GM19239 (cell line): ENCODE data around the gene CKAP2L.
"Not testable (repeated sequence)": the region's sequence is repeated elsewhere in the genome, so short reads cannot be mapped to it uniquely, and the experiment has no call there.

Experiments
- DNase-seq: peaks from one replicate; pipeline ENCODE4 v3.0.0; 2011; ENCODE audit warnings: low spot score; ENCODE audit not compliant: insufficient read length
- FAIRE-seq: peaks from 2 replicates; lab custom pipeline; 2011; peaks lifted over from hg19 to GRCh38; lab: Jason Lieb, UNC

Gene CKAP2L

GRCh38 chr2:112713926-112714325 is 50.5 kb downstream of the CKAP2L start:
- FAIRE-seq = no peak

DNA sequence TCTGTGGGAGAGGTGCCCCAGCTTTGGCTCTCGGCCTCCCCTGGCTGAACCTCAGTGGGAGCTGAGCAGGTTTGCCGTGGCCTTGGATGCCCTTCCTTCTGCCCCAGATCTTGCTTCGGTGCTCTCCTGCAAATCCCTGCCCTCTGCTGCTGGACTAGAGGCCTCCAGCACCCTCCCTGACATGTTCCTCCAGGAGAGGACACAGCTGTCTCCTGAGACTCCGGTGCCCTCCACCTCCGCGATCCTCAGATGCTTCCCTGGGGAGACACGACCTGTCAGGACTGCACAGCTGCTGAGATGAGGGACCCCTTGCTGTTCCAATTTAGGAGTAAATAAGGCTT is 50.9 kb downstream of the CKAP2L start:
- no peak for DNase-seq
- no peak for FAIRE-seq

More at GRCh38 chr2:112713926-112714325, 50.5 kb downstream of the CKAP2L start:
- DNase-seq = no peak

GRCh38 chr2:112712903-112713584 is 51.4 kb downstream of the CKAP2L start:
- FAIRE-seq (no peak), DNase-seq (no peak)

GRCh38 chr2:112712465-112712864 is 51.9 kb downstream of the CKAP2L start:
- no peak for DNase-seq
- no peak for FAIRE-seq

DNA sequence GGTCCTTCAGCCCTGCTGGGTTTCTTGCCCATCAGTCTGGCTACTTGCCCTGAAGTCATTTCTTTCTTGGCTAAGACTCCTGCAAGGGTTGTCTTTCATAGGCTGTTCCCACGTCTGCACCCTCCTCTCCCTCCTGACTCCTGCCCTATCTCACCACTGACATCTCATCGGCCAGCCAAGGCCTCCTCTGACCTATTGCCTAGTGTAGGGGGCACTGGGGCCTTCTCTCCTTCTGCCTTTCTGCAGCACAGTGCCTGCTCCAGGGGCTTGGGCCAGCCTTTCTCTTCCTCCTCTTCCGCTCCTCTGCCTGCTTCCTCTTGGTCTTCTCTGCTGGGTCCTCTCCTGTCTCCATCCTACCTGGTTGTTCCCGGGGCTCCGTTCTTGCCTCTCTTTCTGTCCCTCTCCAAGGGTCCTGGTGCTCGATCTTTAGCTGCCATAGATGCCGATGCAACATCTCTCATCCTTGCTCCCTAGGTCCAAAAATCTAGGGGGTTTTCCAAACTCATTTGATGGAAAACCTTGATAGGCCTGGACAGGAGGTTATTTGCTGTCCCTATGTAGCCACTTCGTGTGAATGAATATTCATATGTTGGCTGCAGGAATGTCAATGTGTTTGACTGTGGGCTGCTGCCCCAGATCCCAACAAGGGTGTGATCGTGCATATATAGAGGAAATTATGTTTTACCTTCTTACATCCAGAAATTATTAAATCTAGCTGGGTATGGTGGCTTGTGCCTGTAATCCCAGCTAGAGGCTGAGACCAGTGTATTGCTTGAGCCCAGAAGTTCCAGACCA is 53.3 kb downstream of the CKAP2L start:
- DNase-seq (no peak), FAIRE-seq (no peak)

- DNase-seq (no peak), FAIRE-seq (no peak)
Observed at GRCh38 chr2:112709703-112710102, 54.7 kb downstream of the CKAP2L start.

GRCh38 chr2:112708968-112709367 is 55.4 kb downstream of the CKAP2L start:
- FAIRE-seq (no peak), DNase-seq (no peak)

- FAIRE-seq = not testable (repeated sequence)
Observed at GRCh38 chr2:112706947-112707346, 57.5 kb downstream of the CKAP2L start.

GRCh38 chr2:112706170-112706664 is 58.2 kb downstream of the CKAP2L start:
- FAIRE-seq = peak; percentile 59
- no peak for DNase-seq

More at GRCh38 chr2:112706947-112707346, 57.5 kb downstream of the CKAP2L start:
- DNase-seq = not testable (repeated sequence)

DNA sequence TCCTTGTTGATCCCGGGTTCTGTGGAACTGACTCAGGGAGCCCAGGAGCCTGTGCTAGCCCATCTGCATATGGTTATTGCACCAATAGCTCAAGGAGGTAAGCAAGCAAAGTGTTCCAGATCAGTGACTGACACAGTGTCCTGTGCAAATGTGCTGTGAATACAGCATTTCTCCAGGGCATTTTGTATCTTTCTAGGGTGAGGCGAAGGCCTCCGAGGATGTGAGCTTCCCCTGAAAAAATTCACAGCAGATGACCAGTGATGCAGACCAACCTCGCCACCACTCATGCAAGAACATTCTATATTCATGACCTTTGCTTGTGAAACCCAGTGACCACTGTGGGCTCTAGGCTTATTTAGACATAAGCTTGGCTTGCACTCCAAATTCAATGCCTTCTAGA is 58.8 kb downstream of the CKAP2L start:
- FAIRE-seq = no peak

DNA sequence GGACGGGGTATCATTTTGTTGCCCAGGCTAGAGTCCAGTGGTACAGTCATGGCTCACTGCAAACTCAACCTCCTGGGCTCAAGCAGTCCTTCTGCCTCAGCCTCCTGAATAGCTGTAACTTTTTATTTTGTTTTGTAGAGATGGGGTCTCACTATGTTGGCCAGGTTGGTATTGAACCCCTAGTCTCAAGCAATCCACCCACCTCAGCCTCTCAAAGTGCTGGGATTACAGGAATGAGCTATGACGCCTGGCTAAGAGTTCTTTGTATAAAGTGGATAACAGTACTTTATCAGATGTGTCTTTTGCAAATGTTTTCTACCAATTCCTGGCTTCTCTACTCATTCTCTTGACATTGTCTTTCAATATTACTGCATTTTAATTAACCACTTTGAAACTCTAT is 60.7 kb downstream of the CKAP2L start:
- DNase-seq (no peak), FAIRE-seq (peak; percentile 26)

More for the DNA sequence above, 58.8 kb downstream of the CKAP2L start:
- no peak for DNase-seq

- no peak for FAIRE-seq
- no peak for DNase-seq
Observed at GRCh38 chr2:112701052-112701451, 63.4 kb downstream of the CKAP2L start.

DNA sequence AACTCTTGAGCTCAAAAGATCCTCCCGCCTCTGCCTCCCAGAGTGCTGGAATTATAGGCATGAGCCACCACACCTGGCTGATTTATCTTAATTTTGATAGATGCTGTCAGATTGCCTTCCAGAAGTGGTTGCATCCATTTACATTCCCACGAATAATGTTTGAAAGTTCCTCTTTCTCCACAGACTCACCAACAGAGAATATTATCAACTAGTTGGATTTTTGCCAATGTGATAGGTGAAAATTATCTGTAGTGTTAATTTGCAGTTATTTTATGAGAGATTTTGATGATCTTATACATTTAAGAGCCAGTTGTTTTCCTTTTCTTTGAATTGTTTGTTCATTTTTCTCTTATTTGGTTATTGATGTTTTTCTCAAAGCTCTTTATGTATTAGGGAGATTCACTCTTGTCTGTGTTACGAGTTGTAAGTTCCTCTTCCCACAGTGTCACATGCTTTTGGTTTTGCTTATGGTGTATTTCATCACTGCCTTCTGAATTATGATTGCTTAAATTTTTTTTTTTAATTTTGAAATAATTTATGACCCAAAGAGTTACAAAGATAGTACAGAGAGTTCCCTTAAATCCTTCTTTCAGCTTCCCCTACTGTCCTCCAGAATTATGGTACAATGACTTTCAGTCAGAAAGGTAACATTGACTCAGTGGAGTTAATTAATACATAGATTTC is 64.3 kb downstream of the CKAP2L start:
- no peak for FAIRE-seq
- no peak for DNase-seq

DNA sequence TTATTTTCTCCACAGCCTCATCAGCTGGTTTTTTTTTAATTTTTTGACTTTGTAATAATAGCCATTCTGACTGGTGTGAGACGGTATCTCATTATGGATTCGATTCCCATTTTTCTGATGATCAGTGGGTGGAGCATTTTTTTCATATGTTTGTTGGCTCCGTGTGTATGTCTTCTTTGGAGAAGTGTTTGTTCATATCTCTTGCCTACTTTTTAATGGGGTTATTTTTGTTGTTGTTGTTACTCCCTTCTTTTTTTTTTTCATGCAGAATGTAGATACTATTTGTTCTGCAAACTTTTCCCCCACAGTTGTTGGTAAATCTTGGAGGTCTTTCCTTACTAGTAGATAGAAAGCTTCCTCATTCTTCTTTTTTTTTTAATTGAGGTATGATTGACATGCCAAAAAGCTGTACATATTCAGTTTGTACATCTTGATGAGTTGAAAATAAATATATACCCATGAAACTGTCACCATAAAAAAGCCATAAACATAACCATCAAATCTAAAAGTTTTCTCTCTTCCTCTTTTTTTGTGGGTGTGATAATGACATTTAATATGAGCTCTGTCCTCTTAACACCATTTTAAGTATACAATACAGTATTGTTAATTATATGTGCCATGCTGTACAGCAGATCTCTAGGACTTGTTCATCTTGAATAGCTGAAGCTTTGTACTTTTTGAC is 65.4 kb downstream of the CKAP2L start:
- DNase-seq (no peak), FAIRE-seq (peak; percentile 18)

DNA sequence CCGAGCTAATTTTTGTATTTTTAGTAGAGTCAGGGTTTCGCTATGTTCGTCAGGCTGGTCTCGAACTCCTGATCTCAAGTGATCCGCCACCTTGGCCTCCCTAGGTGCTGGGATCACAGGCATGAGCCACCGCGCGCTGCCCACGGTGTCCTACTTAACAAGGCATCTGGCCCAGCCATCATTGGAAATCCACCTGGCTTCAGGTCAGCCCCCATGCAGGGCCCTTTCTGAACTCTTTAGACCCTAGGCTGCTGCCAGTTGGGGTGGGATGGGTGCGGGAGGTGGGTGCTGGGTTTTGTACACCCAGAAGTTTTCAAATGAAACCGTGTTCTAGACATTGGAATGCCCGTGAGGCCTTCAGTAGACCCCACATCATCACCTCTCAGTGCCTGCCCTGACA is 70.2 kb downstream of the CKAP2L start:
- no peak for DNase-seq
- no peak for FAIRE-seq

DNA sequence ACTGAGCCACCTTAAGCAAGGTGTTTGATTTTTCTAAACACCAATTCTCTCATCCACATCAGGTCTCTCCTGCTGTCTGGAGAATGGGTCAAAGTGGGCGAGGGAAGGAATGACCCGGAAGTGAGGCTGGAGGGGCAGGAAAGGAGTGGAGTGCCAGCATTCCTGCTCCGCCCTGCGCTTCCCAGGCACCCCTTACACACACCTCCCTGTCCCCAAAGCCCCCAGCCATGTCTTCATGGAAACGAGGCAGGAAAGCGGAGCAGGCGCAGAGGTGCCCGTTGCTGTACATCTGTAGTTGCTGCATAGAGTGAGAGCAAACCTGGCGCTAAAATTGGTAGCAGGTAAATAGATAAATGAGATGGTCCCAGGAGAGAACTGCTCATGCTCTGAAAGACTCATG is 70.8 kb downstream of the CKAP2L start:
- FAIRE-seq (no peak), DNase-seq (no peak)

GRCh38 chr2:112692918-112693317 is 71.5 kb downstream of the CKAP2L start:
- DNase-seq (no peak), FAIRE-seq (no peak)

- FAIRE-seq = peak; percentile 93
- DNase-seq = peak; percentile 43
Observed at GRCh38 chr2:112692495-112692911, 71.9 kb downstream of the CKAP2L start.

- no peak for DNase-seq
- peak; percentile 33 for FAIRE-seq
Observed at GRCh38 chr2:112691881-112692281, 72.5 kb downstream of the CKAP2L start.

DNA sequence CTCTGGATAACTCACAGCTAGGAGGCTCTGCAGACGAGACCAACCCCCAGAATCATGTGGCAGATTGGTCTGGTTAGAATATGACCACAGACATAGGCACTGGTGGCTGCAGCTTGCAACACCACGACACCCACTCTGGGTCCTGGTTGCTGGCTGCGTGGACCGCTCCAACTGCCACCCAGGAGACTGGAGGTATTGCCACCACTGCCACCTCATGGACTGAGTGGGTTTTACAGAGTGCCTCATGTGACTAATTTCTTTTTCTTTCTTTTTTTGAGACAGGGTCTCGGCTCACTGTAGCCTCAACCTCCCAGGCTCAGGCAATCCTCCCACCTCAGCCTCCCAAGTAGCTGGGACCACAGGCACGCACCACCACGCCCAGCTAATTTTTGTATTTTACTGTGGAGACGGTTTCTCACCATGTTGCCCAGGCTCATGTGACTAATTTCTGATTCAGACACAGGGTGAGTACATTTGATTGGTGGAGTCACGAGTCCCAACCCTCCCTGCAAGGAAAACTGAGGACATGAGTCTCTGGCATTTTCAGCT is 73.5 kb downstream of the CKAP2L start:
- FAIRE-seq (peak; percentile 80), DNase-seq (peak; percentile 43)
